Caco-2 (cell line): ENCODE measurements around the gene TMCC1. TPM values are rescaled to one million over a fixed set of nuclear protein-coding genes. Genes with fewer than 3 reads are reported as not detected.
"Not testable (repeated sequence)": the region's sequence is repeated elsewhere in the genome, so short reads cannot be mapped to it uniquely, and the experiment has no call there.

Experiments
- BruUV-seq: library from RNA; stranded (reverse); fragments of 400-500 nt; replicated peaks from 2 replicates; lab custom pipeline; 2021; lab: Mats Ljungman, UMichigan
- CTCF ChIA-PET: fragments of 300-600 bp; sonication (Branson Sonifier 250); formaldehyde crosslinking; loops from one replicate; lab custom pipeline; 2022; ENCODE audit warnings: antibody characterized with exemption; lab: Charles Lee
- POLR2A ChIA-PET: fragments of 300-600 bp; sonication (Branson Sonifier 250); formaldehyde crosslinking; loops from one replicate; lab custom pipeline; 2022; ENCODE audit warnings: antibody characterized with exemption; lab: Charles Lee
- DNase-seq, 2 experiments: peaks; one replicate each; pipeline versions ENCODE4 v3.0.0 to v3.0.0-alpha.2; 2020 to 2022
- H3K27me3 ChIP-seq: replicated peaks from 2 replicates; pipeline ENCODE4 v1.6.0; 2011; ENCODE audit warnings: low read length; ENCODE audit not compliant: control insufficient read depth, insufficient read depth
- H3K36me3 ChIP-seq: 2 replicates; pipeline ENCODE4 v1.5.1; 2011; ENCODE audit warnings: low read length; ENCODE audit not compliant: control insufficient read depth, insufficient read depth
- H3K4me1 ChIP-seq: fragments of 250-450 bp; sonication (Bioruptor Pico); 2 replicates; pipeline ENCODE4 v1.5.1; 2020; ENCODE audit warnings: mild to moderate bottlenecking
- H3K4me3 ChIP-seq: 2 replicates; pipeline ENCODE4 v1.5.1; 2011; ENCODE audit warnings: low read depth, mild to moderate bottlenecking, control low read depth, low read length
- H3K9me3 ChIP-seq: fragments of 250-450 bp; sonication (Bioruptor Pico); 2 replicates; pipeline ENCODE4 v1.5.1; 2020; ENCODE audit warnings: mild to moderate bottlenecking, moderate library complexity
- H3K27ac Mint-ChIP-seq: one replicate; pipeline ENCODE4 v1.8.0; 2022; ENCODE audit warnings: mixed read lengths; ENCODE audit not compliant: unreplicated experiment
- H3K27me3 Mint-ChIP-seq: one replicate; pipeline ENCODE4 v1.8.0; 2022; ENCODE audit warnings: mixed read lengths; ENCODE audit not compliant: insufficient read depth, unreplicated experiment
- H3K36me3 Mint-ChIP-seq: one replicate; pipeline ENCODE4 v1.8.0; 2022; ENCODE audit warnings: mild to moderate bottlenecking, mixed read lengths; ENCODE audit not compliant: insufficient read depth, unreplicated experiment
- H3K4me1 Mint-ChIP-seq: one replicate; pipeline ENCODE4 v1.8.0; 2022; ENCODE audit warnings: low read depth, mixed read lengths; ENCODE audit not compliant: unreplicated experiment
- H3K4me3 Mint-ChIP-seq: one replicate; pipeline ENCODE4 v1.8.0; 2022; ENCODE audit warnings: mild to moderate bottlenecking, moderate library complexity, mixed read lengths; ENCODE audit not compliant: unreplicated experiment
- H3K9me3 Mint-ChIP-seq: one replicate; pipeline ENCODE4 v1.8.0; 2022; ENCODE audit warnings: mixed read lengths; ENCODE audit not compliant: unreplicated experiment
- CTCF ChIP-seq, 2 experiments: fragments of 200-600 bp in 1 of 2; IDR thresholded peaks; 1 replicate in 1 of 2; 2 replicates in 1 of 2; pipeline versions ENCODE4 v1.5.1 to v1.8.0; 2011 to 2022; ENCODE audit warnings: antibody characterized with exemption in 1 of 2, control low read depth in 1 of 2, inconsistent platforms in 1 of 2, low read depth in 1 of 2, low read length in 1 of 2, mild to moderate bottlenecking in 1 of 2, moderate library complexity in 1 of 2; ENCODE audit not compliant: insufficient read depth in 1 of 2, severe bottlenecking in 1 of 2, unreplicated experiment in 1 of 2
- intact Hi-C: fragments of 100-400 bp; cut with micrococcal nuclease; formaldehyde crosslinking; loops from one replicate; pipeline ENCODE4 v1.10.0; 2022; ENCODE audit not compliant: unreplicated experiment
- total RNA-seq: library from RNA; stranded (reverse); gene quantifications from 2 replicates; pipeline ENCODE4 v1.2.3, GENCODE V29; 2022

TMCC1 gene
- total RNA-seq, 1 experiment from 2014 or later = 27.8 TPM

GRCh38 chr3:129878355-129878754, 15.2 kb downstream of the TMCC1 start:
- H3K4me3 ChIP-seq = no peak overlapping the region
- H3K4me3 Mint-ChIP-seq = no peak overlapping the region
- H3K4me1 ChIP-seq = peaks cover 4% of the 10 kb centered on the region; the same call in 1 of the 2 replicates
- BruUV-seq = no TSS peak
- H3K36me3 ChIP-seq = no peaks in the 10 kb centered on the region
- peaks cover 22% of the 10 kb centered on the region for H3K36me3 Mint-ChIP-seq
- H3K27ac Mint-ChIP-seq = no peak overlapping the region
- no peak for DNase-seq
- no peak for TF ChIP-seq CTCF (IDR thresholded peaks at IDR 0.05; ENCODE audit: insufficient read depth in 1 of 2, low read depth in 1 of 2, low read length in 1 of 2, severe bottlenecking in 1 of 2, unreplicated experiment in 1 of 2)
- H3K27me3 ChIP-seq = no peaks in the 10 kb centered on the region
- POLR2A ChIA-PET = no interaction called here
- no peaks in the 10 kb centered on the region for H3K9me3 Mint-ChIP-seq
- no peaks in the 10 kb centered on the region for H3K4me1 Mint-ChIP-seq
- H3K9me3 ChIP-seq = no peaks in the 10 kb centered on the region
- CTCF ChIA-PET = no interaction called here
- H3K27me3 Mint-ChIP-seq = no peaks in the 10 kb centered on the region
- intact Hi-C loops = no loop called here

- POLR2A ChIA-PET = interaction anchor here (0.6 kb wide), 1 partner anchor 10 kb away, joined by 3 read pairs; no protein-coding TSS in a partner anchor
Observed at GRCh38 chr3:129874479-129874878, 19.0 kb downstream of the TMCC1 start.

GRCh38 chr3:129868912-129869311, 24.6 kb downstream of the TMCC1 start:
- Histone ChIP-seq H3K36me3 (no peaks in the 10 kb centered on the region; the same call in 1 of the 2 replicates), H3K4me3 (no peak overlapping the region), H3K9me3 (no peaks in the 10 kb centered on the region), H3K27me3 (no peaks in the 10 kb centered on the region), H3K4me1 (no peaks in the 10 kb centered on the region)
- peaks cover 15% of the 10 kb centered on the region for H3K36me3 Mint-ChIP-seq
- H3K4me3 Mint-ChIP-seq = no peak overlapping the region
- ChIA-PET CTCF (no interaction called here), POLR2A (no interaction called here)
- no TSS peak for BruUV-seq
- no peaks in the 10 kb centered on the region for H3K4me1 Mint-ChIP-seq
- intact Hi-C loops = no loop called here
- TF ChIP-seq CTCF (IDR thresholded peaks at IDR 0.05; ENCODE audit: insufficient read depth in 1 of 2, low read depth in 1 of 2, low read length in 1 of 2, severe bottlenecking in 1 of 2, unreplicated experiment in 1 of 2) = no peak
- H3K27ac Mint-ChIP-seq = no peak overlapping the region
- no peaks in the 10 kb centered on the region for H3K27me3 Mint-ChIP-seq
- no peaks in the 10 kb centered on the region for H3K9me3 Mint-ChIP-seq
- DNase-seq = no peak

More at GRCh38 chr3:129874479-129874878, 19.0 kb downstream of the TMCC1 start:
- H3K4me1 Mint-ChIP-seq, DNase-seq, intact Hi-C loops, H3K27me3 Mint-ChIP-seq, H3K4me3 ChIP-seq, H3K9me3 Mint-ChIP-seq, H3K4me1 ChIP-seq, H3K9me3 ChIP-seq, H3K36me3 ChIP-seq, CTCF ChIA-PET, H3K27me3 ChIP-seq, H3K27ac Mint-ChIP-seq, H3K4me3 Mint-ChIP-seq, BruUV-seq: not testable (repeated sequence)
- H3K36me3 Mint-ChIP-seq = peaks cover 37% of the 10 kb centered on the region
